HG03439 (cell line): Measurements from ENCODE around the gene PDXK.
"Not testable (repeated sequence)": the region's sequence is repeated elsewhere in the genome, so short reads cannot be mapped to it uniquely, and the experiment has no call there.

ENCODE experiments used
- ATAC-seq: cut with Tn5 transposase; IDR thresholded peaks from one replicate; pipeline ENCODE4 v1.9.1; 2021; ENCODE audit warnings: mild to moderate bottlenecking, moderate library complexity; ENCODE audit not compliant: unreplicated experiment

PDXK gene

GRCh38 chr21:43696214-43696613, 22.7 kb upstream of the PDXK start:
- ATAC-seq = no peak

- ATAC-seq = no peak
Observed at GRCh38 chr21:43697758-43698643, 20.9 kb upstream of the PDXK start.

DNA sequence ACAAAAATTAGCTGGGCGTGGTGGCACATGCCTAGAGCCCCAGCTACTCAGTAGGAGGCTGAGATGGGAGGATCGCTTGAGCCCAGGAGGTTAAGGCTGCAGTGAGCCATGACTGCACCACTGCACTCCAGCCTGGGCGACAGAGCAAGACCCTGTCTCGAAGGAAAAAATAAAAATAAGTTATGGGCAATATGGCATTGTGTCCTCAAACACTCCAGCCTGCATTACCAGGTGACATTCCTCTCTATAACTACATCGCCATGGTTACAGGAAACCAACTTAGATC, 19.5 kb upstream of the PDXK start:
- not testable (repeated sequence) for ATAC-seq

DNA sequence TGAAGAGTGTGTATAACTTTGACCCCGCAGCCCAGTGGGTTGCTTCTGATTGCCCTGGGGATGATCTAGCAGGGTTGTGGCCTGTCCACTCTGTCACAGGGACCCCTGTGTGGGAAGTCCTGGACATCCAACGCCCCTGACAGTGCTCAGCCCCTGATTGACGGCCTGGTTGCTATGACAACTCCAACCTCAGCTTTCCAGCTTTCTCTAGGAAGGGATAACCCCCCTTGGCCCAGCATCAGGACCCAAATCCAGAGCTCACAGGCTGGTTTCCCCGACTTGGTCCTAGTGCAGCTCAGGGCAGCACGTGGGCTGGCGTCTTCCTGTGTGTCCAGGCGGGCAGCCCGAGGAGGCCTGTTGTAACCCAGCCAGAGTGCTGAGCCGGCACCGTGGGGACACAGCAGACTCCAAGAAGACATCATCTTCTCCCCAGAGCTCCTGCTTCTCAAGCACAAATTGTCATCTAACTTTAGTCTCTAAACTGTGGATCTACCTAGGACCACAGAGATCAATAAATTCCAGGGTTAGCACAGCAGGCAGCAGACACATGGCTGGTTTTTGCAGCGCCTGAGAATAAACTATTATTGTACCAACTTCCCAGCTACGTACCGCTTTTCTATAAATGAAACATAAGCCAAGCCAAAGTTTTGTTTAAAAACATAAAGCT, 18.9 kb upstream of the PDXK start:
- ATAC-seq = no peak

- no peak for ATAC-seq
Observed at GRCh38 chr21:43701936-43702784, 16.8 kb upstream of the PDXK start.

DNA sequence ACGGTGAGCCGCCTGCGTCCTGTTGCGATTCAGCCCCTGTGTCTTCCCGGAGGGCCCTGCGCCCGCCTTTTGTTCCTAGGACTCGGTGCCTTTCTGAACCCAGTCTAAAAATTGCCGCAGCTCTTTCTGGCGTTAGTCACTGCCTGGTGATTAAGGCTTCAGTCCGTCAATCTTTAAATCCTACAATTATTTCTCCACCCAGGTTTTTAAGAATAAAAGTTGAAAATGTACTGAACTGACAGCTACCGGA, 16.2 kb upstream of the PDXK start:
- no peak for ATAC-seq

DNA sequence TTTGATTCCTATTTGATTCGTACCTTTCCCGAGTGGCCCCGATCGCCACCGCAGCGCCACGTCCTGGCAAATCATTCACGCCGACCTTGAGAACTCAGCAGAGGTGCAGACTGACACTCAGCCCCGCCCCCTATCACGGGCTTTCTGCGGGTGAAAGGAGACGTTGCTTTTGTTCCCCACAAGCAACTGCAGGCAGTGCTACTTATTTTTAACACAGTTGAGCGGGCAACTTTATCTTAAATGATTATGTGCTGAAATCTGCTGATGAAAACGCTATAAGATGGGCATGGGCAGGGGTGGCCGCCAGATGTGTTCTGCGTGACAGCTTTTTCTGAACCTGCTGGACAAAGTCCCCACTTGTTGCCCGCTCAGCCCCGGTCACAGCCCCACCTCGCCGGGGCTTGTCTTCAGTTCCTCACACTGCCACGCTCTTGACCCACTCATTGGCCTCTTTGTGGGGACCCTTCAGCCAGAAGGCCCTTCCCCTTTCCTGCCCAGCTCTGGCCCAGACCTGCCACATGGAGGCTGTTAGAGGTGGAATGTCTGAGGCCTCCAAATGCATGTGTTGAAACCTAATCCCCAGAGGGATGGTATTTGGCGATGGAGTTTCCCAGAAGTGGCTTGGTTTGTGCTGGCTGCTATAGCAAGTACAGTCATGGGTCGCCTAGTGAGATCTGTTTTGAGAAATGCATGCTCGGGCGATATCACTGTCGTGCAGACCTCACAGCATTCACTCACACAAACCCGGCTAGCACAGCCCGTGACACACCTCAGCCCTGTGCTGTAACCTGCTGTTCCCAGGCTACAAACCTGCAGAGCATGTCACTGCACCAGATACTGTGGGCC, 15.7 kb upstream of the PDXK start:
- ATAC-seq = no peak

DNA sequence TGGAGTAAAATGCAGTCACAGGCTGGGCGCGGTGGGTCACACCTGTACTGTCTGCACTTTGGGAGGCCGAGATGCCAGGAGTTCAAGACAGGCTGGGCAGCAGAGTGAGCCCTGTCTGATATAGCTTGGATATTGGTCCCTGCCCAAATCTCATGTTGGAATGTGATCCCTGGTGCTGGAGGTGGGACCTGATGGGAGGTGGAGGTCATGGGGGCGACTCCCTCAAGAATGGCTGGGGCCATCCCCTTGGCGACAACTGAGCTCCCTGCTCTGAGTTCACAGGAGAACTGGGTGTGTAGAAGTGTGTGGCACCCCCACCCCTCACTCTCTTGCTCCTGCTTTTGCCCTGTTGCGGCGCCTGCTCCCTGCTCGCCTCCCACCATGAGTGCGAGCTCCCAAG, 11.5 kb upstream of the PDXK start:
- ATAC-seq = no peak

GRCh38 chr21:43708745-43709381, 10.1 kb upstream of the PDXK start:
- no peak for ATAC-seq

- no peak for ATAC-seq
Observed at GRCh38 chr21:43712268-43712942, 6.5 kb upstream of the PDXK start.

DNA sequence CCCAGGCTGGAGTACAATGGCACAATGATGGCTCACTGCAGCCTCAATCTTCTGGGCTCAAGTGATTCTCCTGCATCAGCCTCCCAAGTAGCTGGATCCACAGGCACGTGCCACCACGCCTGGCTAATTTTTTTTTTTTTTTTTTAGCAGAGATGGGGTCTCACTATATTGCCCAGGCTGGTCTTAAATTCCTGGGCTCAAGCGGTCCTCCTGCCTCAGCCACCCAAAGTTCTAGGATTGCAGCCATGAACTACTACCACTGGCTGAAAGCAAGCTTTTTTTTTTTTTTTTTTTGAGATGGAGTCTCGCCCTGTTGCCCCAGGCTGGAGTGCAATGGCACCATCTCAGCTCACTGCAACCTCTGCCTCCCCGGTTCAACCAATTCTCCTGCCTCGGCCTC, 5.8 kb upstream of the PDXK start:
- not testable (repeated sequence) for ATAC-seq

DNA sequence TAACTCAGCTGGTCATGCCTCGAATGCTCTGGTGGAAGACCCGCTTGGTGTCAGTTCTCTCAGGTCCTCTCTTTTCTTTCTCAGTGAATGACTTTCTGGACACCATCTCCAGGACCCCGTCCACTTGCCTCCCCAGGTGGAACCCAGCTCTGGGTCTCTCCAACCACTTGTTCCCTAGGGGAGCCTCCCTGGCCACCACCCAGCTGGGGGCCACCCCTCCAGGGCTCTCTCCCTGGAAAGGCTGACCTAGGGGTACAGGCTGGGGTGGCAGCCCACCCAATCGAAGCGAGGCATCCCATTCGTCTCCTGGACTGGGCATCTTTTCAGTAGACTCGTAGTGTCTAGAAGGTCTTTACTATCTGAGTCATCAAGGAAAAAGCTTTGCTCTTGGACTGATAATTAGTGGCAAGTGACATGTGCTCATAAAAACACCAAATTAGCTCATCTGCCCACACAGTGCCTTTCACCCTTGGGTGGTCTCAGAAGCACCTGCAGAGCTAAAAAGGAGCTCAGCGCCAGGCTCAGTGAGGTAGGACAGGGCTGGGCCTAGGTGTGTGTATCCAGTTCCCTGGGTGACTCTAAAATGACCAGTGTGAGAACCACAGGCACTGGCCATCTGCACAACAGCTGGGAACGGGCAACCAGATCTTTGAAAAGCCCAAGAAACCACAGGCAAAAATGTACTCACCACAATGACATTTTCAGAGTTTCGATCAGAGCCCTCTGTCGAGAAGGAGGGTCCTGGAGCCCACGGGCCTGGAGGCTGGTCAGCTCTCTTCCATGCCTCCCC, 2.4 kb upstream of the PDXK start:
- ATAC-seq = peak; percentile 45

DNA sequence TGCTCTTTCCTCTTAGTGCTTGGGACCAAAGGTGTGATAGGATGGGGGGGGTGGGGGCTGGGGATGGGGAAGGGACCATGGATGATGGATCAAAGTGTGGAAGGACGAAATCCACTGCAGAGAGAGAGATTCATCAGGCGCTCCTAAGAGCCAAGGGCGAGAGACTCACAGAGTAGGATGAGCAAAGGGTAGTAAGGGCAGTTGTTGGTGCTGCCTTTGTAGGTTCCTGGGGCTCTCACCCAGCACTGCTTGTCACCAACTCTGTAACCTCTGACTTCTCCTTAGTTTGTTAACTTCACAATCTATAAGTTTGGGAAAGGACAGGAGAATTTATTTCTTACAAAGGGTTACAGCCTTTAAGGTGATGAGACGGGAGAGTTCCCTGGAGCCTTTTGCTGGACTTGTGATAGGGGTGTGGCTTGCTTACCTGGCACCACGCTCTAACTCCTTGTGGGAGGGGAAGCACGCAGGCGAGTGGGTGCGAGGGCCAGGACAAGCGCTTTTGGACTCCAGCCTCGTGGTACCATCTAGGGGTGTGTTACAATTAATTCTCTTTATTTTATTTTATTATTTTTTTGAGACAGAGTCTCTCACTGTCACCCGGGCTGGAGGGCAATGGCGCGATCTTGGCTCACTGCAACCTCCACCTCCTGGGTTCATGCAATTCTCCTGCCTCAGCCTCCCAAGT, 1.6 kb upstream of the PDXK start:
- ATAC-seq = no peak

GRCh38 chr21:43717967-43718871, 710 bp upstream of the PDXK start:
- ATAC-seq = no peak

GRCh38 chr21:43719748-43720538, 1.0 kb downstream of the PDXK start:
- no peak for ATAC-seq

DNA sequence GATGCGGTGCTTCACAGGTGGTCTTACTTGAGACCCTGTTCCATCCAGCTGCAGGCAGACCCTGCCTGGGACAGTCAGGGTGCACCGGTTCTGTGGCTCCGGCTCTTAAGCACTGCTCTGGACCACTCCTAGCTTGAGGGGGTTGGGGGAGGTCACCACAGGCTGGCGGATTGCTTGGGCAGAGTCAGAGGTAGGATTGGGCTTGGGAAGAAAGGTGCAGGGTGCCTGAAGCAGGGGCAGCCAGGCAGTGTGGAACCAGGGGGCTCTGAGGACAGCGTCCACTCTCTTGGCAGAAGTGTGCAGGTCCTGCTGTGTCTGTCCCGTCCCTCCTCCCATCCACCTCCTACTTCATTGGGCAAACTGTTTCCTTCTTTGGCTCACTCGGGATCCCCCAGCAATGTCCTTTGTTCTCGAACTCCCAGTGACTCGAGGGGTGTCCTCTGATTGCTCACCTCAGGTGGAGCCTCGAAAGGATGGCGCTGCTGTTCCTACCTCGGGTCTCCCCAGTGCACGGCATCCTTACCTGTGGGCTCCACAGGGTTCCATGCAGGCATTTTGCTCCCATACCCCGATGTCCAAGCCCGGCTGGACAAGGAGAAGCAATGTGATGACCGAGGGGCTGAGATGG, 1.7 kb downstream of the PDXK start:
- ATAC-seq = no peak
